Measurements from ENCODE around the gene CTIF.

CTIF gene

DNA sequence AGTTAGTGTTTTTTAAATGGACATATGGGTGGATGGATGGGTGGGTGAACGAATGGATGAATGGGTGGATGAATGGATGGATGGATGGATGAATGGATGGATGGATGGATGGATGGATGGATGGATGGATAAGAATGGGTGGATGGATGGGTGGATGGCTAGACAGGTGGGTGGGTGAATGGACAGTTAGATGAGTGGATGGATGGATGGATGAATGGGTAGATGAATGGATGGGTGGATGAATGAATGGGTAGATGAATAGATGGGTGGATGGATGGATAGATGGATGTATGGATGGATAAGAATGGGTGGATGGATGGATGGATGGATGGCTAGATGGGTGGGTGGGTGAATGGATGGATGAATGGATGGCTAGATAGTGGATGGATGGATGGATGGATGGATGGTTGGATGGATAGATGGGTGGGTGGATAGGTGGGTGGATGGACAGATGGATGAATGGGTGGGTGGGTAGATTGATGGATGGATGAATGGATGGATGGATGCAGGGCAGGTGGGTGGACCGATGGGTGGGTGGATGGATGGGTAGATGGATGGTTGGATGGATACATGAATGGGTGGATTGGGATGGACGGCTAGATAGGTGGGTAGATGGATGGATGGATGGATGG, 64.0 kb downstream of the CTIF start:
- no peak for DNase-seq (ENCODE audit: low spot score)

DNA sequence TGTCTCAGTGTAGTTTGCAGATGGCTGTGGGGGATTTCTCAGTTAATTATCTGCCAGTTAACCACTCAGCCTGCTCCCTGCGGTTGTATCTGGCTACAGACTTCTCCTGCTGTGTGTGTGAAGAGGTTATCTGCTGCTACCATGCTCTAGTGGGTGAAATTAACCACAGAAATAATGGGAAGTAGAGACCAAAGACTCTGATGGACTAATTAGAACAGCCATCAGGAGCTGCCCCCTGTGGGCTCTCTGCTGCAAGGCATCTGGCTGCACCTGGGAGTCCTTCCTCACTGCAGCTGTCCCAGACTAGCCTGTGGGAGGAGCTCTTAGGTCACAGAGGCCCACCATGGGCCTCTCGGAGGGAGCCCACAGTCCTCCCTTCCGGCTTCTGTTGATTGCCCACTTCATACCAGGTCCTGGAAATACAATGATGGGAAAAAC, 66.6 kb downstream of the CTIF start:
- DNase-seq (ENCODE audit: low spot score): peak; percentile 17

GRCh38 chr18:48607056-48607984, 68.5 kb downstream of the CTIF start:
- DNase-seq (ENCODE audit: low spot score): no peak

GRCh38 chr18:48608581-48608980, 69.8 kb downstream of the CTIF start:
- no peak for DNase-seq (ENCODE audit: low spot score)

- DNase-seq (ENCODE audit: low spot score): no peak
Observed at GRCh38 chr18:48609114-48609513, 70.3 kb downstream of the CTIF start.

- no peak for DNase-seq (ENCODE audit: low spot score)
Observed at GRCh38 chr18:48609820-48610815, 71.3 kb downstream of the CTIF start.

GRCh38 chr18:48611203-48611602, 72.4 kb downstream of the CTIF start:
- no peak for DNase-seq (ENCODE audit: low spot score)

- no peak for DNase-seq (ENCODE audit: low spot score)
Observed at GRCh38 chr18:48611785-48612480, 73.1 kb downstream of the CTIF start.

GRCh38 chr18:48612511-48612910, 73.7 kb downstream of the CTIF start:
- DNase-seq (ENCODE audit: low spot score): no peak

DNA sequence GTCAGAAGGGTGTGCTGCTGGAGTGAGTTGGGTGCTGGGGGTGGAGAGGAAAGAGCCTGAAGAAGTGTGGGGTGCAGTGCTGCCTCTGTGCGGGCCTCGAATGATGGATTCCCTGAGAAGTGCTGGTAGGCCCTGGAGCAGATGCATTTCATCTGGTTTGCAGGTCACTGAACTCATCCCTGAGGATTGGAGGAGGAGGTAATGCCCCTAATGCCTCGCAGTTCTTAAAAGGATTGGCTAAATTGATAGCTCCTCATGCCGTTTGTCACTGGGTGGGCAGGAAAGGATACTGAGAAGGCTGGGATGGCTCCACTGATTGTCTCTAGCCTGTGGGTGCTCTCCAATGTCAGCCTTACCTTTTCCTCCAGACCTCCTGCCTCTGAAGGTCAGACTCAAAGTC, 74.1 kb downstream of the CTIF start:
- DNase-seq (ENCODE audit: low spot score): no peak

DNA sequence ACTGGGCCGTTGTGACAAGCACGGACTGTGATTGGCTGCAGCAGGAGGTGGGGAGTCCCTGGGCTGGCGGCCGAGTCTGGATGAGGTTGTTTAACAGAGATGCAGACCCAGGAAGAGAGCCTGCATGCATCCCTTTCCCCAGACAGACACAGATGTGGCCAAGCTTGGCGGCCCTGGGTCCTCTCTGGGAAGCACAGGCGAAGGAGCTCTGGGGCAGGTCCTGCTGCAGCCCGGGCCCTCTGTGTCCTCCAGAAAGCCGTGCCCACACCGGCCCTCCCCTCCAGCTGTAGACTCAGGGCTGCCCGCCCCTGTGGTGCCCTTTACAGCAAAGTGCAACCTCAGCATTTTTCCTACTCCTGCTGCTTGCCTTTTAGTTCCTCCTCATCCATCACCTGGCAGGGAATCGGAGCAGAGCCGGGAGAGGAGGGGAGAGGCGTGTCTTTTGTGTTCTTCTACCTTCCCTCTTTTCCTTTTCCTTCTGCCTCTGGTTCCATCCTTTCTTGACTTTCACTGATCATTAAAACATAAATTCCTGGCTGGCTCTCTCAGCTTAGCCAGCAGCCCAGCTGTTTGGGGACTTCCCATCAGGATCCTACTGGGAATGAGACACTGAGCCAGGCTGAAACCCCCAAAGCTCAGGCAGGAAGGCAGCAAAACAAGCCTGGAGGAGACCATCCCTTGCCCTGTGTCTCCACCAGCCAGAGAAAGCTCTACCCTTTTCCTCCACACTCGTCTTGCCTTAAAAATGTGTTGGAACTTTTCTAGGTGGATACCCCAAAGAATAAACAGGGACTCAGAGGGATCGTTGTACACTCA, 75.0 kb downstream of the CTIF start:
- DNase-seq (ENCODE audit: low spot score): no peak

DNA sequence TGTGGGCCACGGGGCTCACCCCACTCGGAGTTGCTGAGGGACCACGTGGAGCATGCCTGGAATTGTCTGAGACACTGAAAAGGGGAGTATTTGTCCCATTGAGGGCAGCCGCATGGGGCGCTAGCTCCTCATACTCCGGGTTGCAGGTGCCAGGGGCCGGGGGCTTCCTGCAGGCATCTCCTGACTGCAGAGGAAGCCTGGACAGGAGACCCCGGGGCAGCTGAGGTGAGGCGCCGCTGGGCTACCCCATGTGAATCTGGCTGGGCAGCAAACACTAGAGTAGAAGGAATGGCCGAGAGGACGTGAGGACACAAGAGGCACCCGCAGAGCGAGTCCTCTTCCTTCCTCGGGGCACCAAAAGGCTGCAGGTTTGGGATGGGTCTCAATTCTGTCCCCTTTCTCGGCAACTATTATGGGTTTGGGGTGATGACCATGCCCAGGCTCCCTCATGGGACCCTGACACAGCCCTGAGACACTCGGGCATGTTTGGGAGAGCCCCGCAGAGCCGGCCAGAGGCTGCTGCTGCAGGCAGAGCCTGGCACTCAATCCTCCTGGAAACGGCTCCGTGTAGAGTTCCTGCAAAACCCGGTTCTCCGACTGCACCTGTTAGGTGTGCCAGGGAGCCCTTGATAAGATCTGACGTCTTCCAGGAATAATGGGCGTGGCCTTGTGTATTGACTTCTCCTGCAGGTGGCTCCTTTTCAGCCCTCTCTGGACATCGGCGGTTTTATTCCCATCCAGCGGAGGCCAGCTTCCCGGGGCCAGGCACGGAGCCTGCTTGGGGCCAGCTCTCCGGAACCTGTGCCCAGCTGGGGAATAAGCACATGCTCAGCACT, 77.0 kb downstream of the CTIF start:
- DNase-seq (ENCODE audit: low spot score): no peak

DNA sequence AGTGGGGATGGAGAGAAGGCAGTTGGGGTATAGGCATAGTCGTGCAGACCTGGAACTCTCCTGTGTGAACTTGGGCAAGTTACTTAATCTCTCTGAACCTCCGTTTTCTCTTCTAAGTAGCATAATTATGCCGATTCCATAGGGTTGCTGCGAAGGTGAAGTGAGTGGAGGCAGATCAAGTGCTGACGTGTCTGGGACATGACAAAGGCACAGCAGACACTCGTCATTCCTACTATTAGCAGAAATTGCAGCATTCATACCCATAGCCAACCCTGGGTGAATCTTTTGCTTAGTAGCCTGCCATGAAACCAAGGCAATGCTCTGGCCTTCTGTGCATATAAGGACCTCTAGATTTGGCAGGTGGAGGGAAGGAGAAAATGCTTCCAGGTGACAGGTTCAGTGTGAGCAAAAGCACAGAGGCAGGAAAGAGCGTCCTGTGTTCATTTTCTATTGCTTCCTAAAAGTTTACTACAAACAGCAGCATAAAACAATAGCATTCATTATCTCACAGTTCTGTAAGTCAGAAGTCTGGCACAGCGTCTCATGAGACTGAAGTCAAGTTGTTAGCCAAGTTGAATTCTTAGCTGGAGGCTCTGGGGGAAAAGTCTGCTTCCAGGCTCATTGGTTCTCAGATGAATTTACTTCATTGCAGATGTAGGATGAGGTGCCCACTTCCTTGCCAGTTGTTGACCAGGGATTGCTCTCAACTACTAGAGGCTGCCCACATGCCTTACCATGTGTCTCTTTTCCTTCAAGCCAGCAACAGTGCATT, 77.8 kb downstream of the CTIF start:
- DNase-seq (ENCODE audit: low spot score): no peak

DNA sequence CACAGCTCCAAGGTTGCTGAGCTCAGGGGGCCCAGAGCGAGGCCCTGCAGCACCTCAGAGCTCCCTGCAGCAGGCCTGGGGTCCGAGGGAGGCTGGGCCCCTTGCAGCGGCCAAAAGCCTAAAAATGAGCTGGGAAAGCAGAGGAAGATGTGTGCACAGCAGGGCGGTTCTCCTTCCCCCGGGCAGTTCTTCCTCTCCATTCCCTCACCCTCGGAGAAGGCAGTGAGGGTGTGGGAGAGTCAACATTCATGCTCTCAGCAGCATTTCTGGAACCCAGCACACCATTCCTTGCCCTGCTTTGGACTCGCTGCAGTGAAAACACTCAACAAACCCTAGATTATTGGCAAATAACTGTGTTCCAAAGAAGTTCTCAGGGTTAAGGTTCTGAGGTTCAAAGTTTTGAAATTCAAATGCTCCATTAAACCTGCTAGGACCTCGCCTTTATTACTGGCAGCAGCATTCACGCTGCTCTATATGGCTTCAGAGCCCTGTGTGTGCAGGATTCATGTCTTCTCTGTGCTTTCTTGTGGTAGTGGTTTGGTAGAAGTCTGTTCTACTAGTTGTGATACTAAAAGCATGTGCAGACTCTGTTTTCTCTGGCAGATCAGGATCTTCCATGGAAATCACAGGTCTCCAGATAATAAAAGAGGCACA, 79.1 kb downstream of the CTIF start:
- no peak for DNase-seq (ENCODE audit: low spot score)

GRCh38 chr18:48619016-48619415, 80.2 kb downstream of the CTIF start:
- no peak for DNase-seq (ENCODE audit: low spot score)

DNA sequence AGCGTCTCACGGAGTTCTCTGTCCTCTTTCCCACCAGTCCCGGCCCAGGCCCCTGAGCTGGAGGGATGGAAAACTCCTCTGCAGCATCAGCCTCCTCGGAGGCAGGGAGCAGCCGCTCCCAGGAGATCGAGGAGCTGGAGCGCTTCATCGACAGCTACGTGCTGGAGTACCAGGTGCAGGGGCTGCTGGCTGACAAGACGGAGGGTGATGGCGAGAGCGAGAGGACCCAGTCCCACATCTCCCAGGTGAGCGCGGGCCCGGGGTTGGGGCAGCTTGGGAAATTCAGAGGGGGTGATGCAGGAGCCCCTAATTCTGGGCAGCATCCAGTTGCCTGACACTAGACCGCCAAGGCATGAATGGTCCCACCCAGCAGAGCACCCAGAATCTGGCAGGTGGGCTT, 80.7 kb downstream of the CTIF start:
- no peak for DNase-seq (ENCODE audit: low spot score)

DNA sequence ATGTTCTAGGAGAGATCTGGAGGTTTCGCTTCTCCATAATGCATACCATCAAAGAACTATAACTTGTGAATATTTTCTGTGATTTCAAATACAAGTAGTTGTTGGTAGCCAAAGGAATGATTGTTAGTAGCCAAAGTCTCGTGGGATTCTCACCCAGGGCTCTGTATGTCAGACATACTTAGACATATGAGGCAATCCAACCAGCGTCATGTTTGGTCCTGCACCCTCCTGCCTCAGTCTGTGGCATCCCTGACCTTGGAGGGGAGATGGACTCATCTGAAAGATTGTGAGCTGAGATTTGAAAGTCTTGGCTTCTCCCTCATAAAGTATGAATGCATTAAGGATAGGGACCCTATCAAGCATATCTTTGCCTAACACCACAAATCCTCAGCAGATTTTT, 81.2 kb downstream of the CTIF start:
- DNase-seq (ENCODE audit: low spot score): no peak

DNA sequence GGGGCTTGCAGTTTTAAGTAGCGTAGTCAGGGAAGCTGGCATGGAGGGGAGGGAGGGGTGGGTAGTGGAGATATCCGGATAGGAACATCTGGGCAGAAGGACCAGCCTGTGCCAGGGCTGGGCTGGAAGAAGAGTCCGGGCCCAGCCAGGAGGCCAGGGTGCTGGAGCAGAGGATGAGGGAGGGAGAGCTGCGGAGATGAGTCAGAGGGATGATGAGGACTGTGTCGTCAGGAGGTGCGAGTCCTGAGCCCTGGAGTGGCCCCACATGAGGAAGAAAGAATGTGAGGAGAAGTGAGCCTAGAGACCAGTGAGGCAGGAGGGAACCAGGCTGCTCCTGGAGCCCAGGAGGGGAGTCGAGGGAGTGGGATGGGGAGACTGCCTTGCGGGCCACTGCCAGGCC, 82.4 kb downstream of the CTIF start:
- no peak for DNase-seq (ENCODE audit: low spot score)

Data from hematopoietic multipotent progenitor cell treated with erythropoietin and hydrocortisone succinate and interleukin-3 and kit ligand, for 17 days (in vitro differentiated cells).